HepG2 (cell line): Measurements from ENCODE around the gene UBL7. TPM values are rescaled to one million over a fixed set of nuclear protein-coding genes. Genes with fewer than 3 reads are reported as not detected.
A peak's percentile ranks its signal among the peaks of the same experiment; 100 is the strongest.

Experiments used
- AHR ChIP-seq: IDR thresholded peaks from 2 replicates; pipeline ENCODE4 v1.6.1; 2018; ENCODE audit warnings: missing genetic modification reagents, missing compliant biosample characterization
- ARHGAP35 ChIP-seq: sonication (generic); formaldehyde crosslinking; IDR thresholded peaks from 2 replicates; pipeline ENCODE4 v1.9.0; 2022; ENCODE audit warnings: mild to moderate bottlenecking, inconsistent platforms, moderate library complexity, missing genetic modification reagents, borderline replicate concordance
- DMAP1 ChIP-seq: IDR thresholded peaks from 2 replicates; pipeline ENCODE4 v1.6.1; 2016
- GATAD1 ChIP-seq: IDR thresholded peaks from 2 replicates; pipeline ENCODE4 v1.6.1; 2016; ENCODE audit warnings: missing genetic modification reagents, missing compliant biosample characterization
- MBD4 ChIP-seq: IDR thresholded peaks from 2 replicates; pipeline ENCODE4 v1.6.1; 2012; ENCODE audit warnings: low read length, inconsistent platforms, borderline replicate concordance
- MTF1 ChIP-seq: sonication (generic); formaldehyde crosslinking; IDR thresholded peaks from 2 replicates; pipeline ENCODE4 v1.5.0; 2020; ENCODE audit warnings: missing genetic modification reagents
- NAIF1 ChIP-seq: sonication (generic); formaldehyde crosslinking; IDR thresholded peaks from 2 replicates; pipeline ENCODE4 v1.5.0; 2020; ENCODE audit warnings: mild to moderate bottlenecking, missing genetic modification reagents, borderline replicate concordance
- TCF7 ChIP-seq: sonication (generic); IDR thresholded peaks from 2 replicates; pipeline ENCODE4 v1.6.1; 2016; ENCODE audit warnings: antibody characterized with exemption, low read depth
- ZFP37 ChIP-seq: sonication (generic); formaldehyde crosslinking; IDR thresholded peaks from 2 replicates; pipeline ENCODE4 v1.4.0; 2020; ENCODE audit warnings: missing genetic modification reagents, borderline replicate concordance
- ZNF235 ChIP-seq: sonication (generic); formaldehyde crosslinking; IDR thresholded peaks from 2 replicates; pipeline ENCODE4 v1.8.1; 2023; ENCODE audit warnings: mild to moderate bottlenecking, missing genetic modification reagents, borderline replicate concordance
- ZNF773 ChIP-seq: sonication (generic); formaldehyde crosslinking; IDR thresholded peaks from 2 replicates; pipeline ENCODE4 v1.4.0; 2020; ENCODE audit warnings: missing genetic modification reagents, borderline replicate concordance
- ZSCAN22 ChIP-seq: sonication (generic); formaldehyde crosslinking; IDR thresholded peaks from 2 replicates; pipeline ENCODE4 v1.4.0; 2020; ENCODE audit warnings: mild to moderate bottlenecking, missing genetic modification reagents
- polyA plus RNA-seq, 8 experiments: library from polyadenylated mRNA; depleted of rRNA in 3 of 8; stranded (reverse) in 7 of 8; unstranded in 1 of 8; fragments of >200 nt; fragmentation: Illumina TruSeq in 4 of 8; extraction: Trizol in 4 of 8; gene quantifications; 2 replicates each; pipeline versions ENCODE4 v1.2.1 to v1.2.3, GENCODE V29; 2011 to 2016; ENCODE audit warnings: low read depth in 4 of 8, missing spikeins in 1 of 8, mixed read lengths in 1 of 8; ENCODE audit not compliant: insufficient read depth in 1 of 8
- total RNA-seq, 5 experiments: library from RNA; depleted of rRNA; stranded (reverse); fragments of >200 nt; fragmentation: Illumina TruSeq; extraction: Trizol; gene quantifications; 2 replicates each; pipeline ENCODE4 v1.2.3, GENCODE V29; 2016; ENCODE audit warnings: low read depth in 1 of 5
- TF ChIP-seq, protein P1 (sequence below): sonication (generic); formaldehyde crosslinking; IDR thresholded peaks from 2 replicates; pipeline ENCODE4 v1.5.1; 2020; ENCODE audit warnings: mild to moderate bottlenecking, missing genetic modification reagents, moderate library complexity
- TF ChIP-seq, protein P2 (sequence below): sonication (generic); formaldehyde crosslinking; IDR thresholded peaks from 2 replicates; pipeline ENCODE4 v1.9.0; 2021; ENCODE audit warnings: missing genetic modification reagents, borderline replicate concordance
- TF ChIP-seq, protein P3 (sequence below): sonication (generic); formaldehyde crosslinking; IDR thresholded peaks from 2 replicates; pipeline ENCODE4 v1.5.0; 2020; ENCODE audit warnings: missing genetic modification reagents, mild to moderate bottlenecking, borderline replicate concordance
- TF ChIP-seq, protein P4 (sequence below): sonication (generic); formaldehyde crosslinking; IDR thresholded peaks from 2 replicates; pipeline ENCODE4 v1.5.0; 2020; ENCODE audit warnings: missing genetic modification reagents
- TF ChIP-seq, protein P5 (sequence below): sonication (generic); formaldehyde crosslinking; IDR thresholded peaks from 2 replicates; pipeline ENCODE4 v1.4.0; 2020; ENCODE audit warnings: mild to moderate bottlenecking, low read depth, missing genetic modification reagents
- TF ChIP-seq, protein P6 (sequence below): sonication (generic); formaldehyde crosslinking; IDR thresholded peaks from 2 replicates; pipeline ENCODE4 v1.8.1; 2023; ENCODE audit warnings: mild to moderate bottlenecking, moderate library complexity, missing genetic modification reagents
- TF ChIP-seq, protein P7 (sequence below): sonication (generic); formaldehyde crosslinking; IDR thresholded peaks from 2 replicates; pipeline ENCODE4 v1.4.0; 2020; ENCODE audit warnings: mild to moderate bottlenecking, missing genetic modification reagents

UBL7 gene
- total and polyA plus RNA-seq, 2 of the 13 experiments (the other 11 are each of a cell fraction or from before 2014, with no cell fraction given), result 55.0 to 63.5 TPM

DNA sequence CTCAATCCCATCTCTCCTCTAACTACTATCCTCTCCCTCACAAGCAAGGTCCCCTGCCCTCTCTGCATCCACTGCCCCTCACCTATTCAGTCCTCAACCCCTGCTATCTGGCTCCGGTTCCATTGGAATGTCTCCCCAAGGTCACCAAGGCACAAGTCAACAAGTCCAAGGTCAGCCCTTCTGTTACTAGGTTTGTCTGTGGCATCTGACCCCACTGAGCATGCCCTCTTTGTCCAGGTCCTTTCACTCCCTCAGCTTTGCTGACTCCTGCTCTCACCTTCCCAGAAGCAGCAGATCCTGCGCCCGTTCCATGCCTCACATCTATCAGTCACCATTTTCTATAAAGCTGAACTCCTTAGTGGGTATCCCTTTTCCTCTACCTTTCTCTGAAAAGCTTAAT, 18.9 kb downstream of the UBL7 start (continued):
- TF ChIP-seq, protein P1, sequence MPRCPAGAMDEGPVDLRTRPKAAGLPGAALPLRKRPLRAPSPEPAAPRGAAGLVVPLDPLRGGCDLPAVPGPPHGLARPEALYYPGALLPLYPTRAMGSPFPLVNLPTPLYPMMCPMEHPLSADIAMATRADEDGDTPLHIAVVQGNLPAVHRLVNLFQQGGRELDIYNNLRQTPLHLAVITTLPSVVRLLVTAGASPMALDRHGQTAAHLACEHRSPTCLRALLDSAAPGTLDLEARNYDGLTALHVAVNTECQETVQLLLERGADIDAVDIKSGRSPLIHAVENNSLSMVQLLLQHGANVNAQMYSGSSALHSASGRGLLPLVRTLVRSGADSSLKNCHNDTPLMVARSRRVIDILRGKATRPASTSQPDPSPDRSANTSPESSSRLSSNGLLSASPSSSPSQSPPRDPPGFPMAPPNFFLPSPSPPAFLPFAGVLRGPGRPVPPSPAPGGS (CRISPR knock-in tag), result no peak; the same call in 1 of the 2 replicates
- TF ChIP-seq ZFP37 (CRISPR knock-in tag) (no peak), ARHGAP35 (CRISPR knock-in tag) (no peak), ZNF773 (CRISPR knock-in tag) (no peak), NAIF1 (CRISPR knock-in tag) (no peak), ZSCAN22 (CRISPR knock-in tag) (no peak), TCF7 (0 out of 2 replicates have a peak, but pooled peaks have one; percentile 45), AHR (no peak), ZNF235 (CRISPR knock-in tag) (no peak), GATAD1 (CRISPR knock-in tag) (no peak), MBD4 (no peak), MTF1 (CRISPR knock-in tag) (no peak), DMAP1 (no peak)
- TF ChIP-seq, protein P2, sequence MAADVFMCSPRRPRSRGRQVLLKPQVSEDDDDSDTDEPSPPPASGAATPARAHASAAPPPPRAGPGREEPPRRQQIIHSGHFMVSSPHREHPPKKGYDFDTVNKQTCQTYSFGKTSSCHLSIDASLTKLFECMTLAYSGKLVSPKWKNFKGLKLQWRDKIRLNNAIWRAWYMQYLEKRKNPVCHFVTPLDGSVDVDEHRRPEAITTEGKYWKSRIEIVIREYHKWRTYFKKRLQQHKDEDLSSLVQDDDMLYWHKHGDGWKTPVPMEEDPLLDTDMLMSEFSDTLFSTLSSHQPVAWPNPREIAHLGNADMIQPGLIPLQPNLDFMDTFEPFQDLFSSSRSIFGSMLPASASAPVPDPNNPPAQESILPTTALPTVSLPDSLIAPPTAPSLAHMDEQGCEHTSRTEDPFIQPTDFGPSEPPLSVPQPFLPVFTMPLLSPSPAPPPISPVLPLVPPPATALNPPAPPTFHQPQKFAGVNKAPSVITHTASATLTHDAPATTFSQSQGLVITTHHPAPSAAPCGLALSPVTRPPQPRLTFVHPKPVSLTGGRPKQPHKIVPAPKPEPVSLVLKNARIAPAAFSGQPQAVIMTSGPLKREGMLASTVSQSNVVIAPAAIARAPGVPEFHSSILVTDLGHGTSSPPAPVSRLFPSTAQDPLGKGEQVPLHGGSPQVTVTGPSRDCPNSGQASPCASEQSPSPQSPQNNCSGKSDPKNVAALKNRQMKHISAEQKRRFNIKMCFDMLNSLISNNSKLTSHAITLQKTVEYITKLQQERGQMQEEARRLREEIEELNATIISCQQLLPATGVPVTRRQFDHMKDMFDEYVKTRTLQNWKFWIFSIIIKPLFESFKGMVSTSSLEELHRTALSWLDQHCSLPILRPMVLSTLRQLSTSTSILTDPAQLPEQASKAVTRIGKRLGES (CRISPR knock-in tag), result no peak
- TF ChIP-seq, protein P3, sequence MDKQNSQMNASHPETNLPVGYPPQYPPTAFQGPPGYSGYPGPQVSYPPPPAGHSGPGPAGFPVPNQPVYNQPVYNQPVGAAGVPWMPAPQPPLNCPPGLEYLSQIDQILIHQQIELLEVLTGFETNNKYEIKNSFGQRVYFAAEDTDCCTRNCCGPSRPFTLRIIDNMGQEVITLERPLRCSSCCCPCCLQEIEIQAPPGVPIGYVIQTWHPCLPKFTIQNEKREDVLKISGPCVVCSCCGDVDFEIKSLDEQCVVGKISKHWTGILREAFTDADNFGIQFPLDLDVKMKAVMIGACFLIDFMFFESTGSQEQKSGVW (CRISPR knock-in tag), result no peak
- TF ChIP-seq, protein P4, sequence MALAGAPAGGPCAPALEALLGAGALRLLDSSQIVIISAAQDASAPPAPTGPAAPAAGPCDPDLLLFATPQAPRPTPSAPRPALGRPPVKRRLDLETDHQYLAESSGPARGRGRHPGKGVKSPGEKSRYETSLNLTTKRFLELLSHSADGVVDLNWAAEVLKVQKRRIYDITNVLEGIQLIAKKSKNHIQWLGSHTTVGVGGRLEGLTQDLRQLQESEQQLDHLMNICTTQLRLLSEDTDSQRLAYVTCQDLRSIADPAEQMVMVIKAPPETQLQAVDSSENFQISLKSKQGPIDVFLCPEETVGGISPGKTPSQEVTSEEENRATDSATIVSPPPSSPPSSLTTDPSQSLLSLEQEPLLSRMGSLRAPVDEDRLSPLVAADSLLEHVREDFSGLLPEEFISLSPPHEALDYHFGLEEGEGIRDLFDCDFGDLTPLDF (CRISPR knock-in tag), result no peak
- TF ChIP-seq, protein P5, sequence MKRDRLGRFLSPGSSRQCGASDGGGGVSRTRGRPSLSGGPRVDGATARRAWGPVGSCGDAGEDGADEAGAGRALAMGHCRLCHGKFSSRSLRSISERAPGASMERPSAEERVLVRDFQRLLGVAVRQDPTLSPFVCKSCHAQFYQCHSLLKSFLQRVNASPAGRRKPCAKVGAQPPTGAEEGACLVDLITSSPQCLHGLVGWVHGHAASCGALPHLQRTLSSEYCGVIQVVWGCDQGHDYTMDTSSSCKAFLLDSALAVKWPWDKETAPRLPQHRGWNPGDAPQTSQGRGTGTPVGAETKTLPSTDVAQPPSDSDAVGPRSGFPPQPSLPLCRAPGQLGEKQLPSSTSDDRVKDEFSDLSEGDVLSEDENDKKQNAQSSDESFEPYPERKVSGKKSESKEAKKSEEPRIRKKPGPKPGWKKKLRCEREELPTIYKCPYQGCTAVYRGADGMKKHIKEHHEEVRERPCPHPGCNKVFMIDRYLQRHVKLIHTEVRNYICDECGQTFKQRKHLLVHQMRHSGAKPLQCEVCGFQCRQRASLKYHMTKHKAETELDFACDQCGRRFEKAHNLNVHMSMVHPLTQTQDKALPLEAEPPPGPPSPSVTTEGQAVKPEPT (CRISPR knock-in tag), result no peak
- TF ChIP-seq, protein P6, sequence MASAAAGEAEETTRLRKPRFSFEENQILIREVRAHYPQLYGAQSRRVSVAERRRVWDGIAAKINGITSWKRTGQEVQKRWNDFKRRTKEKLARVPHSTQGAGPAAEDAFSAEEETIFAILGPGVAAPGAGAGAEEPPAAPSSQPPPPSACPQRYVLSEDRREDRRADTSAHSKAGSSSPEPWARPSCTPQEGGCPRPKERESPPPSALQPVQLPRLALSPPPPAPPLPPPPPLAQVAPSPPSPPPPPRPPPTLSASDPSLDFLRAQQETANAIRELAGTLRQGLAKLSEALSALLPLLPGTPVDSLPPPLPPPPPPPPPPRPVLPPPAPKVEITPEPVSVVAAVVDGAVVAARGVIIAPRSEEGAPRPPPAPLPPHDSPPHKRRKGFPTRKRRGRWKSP (CRISPR knock-in tag), result peak; percentile 60; the same call in 1 of the 2 replicates
- TF ChIP-seq, protein P7, sequence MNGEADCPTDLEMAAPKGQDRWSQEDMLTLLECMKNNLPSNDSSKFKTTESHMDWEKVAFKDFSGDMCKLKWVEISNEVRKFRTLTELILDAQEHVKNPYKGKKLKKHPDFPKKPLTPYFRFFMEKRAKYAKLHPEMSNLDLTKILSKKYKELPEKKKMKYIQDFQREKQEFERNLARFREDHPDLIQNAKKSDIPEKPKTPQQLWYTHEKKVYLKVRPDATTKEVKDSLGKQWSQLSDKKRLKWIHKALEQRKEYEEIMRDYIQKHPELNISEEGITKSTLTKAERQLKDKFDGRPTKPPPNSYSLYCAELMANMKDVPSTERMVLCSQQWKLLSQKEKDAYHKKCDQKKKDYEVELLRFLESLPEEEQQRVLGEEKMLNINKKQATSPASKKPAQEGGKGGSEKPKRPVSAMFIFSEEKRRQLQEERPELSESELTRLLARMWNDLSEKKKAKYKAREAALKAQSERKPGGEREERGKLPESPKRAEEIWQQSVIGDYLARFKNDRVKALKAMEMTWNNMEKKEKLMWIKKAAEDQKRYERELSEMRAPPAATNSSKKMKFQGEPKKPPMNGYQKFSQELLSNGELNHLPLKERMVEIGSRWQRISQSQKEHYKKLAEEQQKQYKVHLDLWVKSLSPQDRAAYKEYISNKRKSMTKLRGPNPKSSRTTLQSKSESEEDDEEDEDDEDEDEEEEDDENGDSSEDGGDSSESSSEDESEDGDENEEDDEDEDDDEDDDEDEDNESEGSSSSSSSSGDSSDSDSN (CRISPR knock-in tag), result peak; percentile 44; the same call in 1 of the 2 replicates
